ENCODE measurements around the gene NAALADL1. TPM values are rescaled to one million over a fixed set of nuclear protein-coding genes. Genes with fewer than 3 reads are reported as not detected.

Gene NAALADL1
- total RNA-seq, 1 experiment from 2014 or later = not detected

DNA sequence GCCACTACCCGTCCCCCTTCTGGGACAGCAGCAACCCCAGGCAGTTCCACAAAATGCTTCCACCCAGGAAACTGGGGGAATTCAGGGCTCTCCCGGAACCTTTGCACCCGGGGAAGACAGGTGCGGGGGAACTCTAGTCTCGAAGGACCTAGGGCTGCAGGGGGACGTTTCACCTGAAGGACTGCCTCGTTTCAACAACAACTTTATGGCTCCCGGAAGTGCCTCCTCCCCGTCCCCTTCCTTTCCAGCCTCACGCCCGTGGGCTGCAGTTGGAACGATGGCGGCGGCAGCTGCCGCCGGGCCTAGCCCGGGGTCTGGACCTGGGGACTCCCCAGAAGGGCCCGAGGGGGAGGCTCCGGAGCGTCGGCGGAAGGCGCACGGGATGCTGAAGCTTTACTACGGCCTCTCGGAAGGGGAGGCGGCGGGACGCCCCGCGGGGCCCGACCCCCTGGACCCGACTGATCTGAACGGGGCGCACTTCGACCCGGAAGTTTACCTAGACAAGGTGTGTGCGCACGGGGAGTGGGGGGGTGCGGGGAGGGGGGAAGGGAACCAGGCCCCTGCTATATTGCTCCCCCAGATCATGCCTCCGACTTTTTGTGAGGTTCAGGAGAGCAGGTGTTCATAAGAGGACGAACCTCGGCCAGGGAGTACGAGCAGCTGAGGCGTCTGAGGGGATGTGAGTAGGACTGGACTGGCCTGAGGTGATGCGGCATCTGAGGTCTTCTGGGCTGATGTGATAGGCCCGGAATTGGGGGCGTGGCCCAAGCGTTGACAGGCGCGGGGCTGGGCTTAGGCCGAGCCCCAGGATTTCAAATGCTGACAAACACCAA lies 37.8 kb upstream of the NAALADL1 start, which contains the start of gene VPS51 (continued):
- TF ChIP-seq, protein P1, sequence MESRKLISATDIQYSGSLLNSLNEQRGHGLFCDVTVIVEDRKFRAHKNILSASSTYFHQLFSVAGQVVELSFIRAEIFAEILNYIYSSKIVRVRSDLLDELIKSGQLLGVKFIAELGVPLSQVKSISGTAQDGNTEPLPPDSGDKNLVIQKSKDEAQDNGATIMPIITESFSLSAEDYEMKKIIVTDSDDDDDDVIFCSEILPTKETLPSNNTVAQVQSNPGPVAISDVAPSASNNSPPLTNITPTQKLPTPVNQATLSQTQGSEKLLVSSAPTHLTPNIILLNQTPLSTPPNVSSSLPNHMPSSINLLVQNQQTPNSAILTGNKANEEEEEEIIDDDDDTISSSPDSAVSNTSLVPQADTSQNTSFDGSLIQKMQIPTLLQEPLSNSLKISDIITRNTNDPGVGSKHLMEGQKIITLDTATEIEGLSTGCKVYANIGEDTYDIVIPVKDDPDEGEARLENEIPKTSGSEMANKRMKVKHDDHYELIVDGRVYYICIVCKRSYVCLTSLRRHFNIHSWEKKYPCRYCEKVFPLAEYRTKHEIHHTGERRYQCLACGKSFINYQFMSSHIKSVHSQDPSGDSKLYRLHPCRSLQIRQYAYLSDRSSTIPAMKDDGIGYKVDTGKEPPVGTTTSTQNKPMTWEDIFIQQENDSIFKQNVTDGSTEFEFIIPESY (IDR thresholded peaks at IDR 0.05; ENCODE audit: extremely low read depth, insufficient replicate concordance, low read length) = peak; percentile 50

DNA sequence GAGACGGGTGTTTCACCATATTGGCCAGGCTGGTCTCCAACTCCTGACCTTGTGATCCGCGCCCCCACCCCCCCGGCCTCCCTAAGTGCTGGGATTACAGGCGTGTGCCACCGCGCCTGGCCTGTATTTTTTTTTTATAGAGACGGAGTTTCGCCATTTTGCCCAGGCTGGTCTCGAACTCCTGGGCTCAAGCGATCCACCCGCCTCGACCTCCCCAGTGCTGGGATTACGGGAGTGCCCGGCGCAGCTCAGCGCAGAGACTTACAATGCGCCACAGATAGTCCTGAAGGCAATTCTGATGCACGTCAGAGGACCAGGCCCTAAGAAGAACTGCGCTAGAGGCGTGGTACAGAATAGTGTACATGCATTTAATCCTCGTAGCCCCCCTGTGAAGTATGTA lies 37.1 kb upstream of the NAALADL1 start:
- ChIA-PET CTCF (interaction anchor here (0.6 to 1.7 kb wide), 2 partner anchors 15 to 250 kb away, joined by 3 to 14 read pairs; no protein-coding TSS in a partner anchor), RAD21 (ENCODE audit: low non-redundant PET in 1 of 2, low total read pairs in 2 of 2, uncharacterized antibody in 2 of 2, unreplicated experiment in 2 of 2) (no interaction called here), POLR2A (interaction anchor here (1.0 to 3.2 kb wide), 2 partner anchors 15 to 16 kb away, joined by 3 to 21 read pairs; partner anchors contain the start of gene TM7SF2)
- peak overlapping the region; percentile 77 for H3K9ac ChIP-seq (ENCODE audit: low read length)
- H2AFZ ChIP-seq (ENCODE audit: low read depth, low read length, poor library complexity, severe bottlenecking) = no peak overlapping the region
- peak overlapping the region; percentile 88 for H3K4me2 ChIP-seq (ENCODE audit: low read length)
- no peaks in the 10 kb centered on the region for H3K9me3 ChIP-seq (ENCODE audit: control insufficient read depth in 1 of 2, insufficient read depth in 1 of 2, low read depth in 1 of 2, low read length in 2 of 2)
- peak overlapping the region; percentile 74 to 78 for H3K4me3 ChIP-seq (replicated peaks in 1 of 2; ENCODE audit: low read depth in 1 of 2, low read length in 2 of 2)
- ATAC-seq = no peak
- no peaks in the 10 kb centered on the region for H4K20me1 ChIP-seq (ENCODE audit: insufficient read depth)
- H3K27ac ChIP-seq (ENCODE audit: low read depth, low read length) = peak overlapping the region; percentile 63
- peaks cover 18% of the 10 kb centered on the region for H3K79me2 ChIP-seq (ENCODE audit: insufficient read depth, low read length)
- no peaks in the 10 kb centered on the region for H3K9me2 ChIP-seq (ENCODE audit: insufficient read depth)
- peaks cover 3 to 6% of the 10 kb centered on the region in 2 experiments; a peak in 2 of 4 replicates for H3K36me3 ChIP-seq (ENCODE audit: control insufficient read depth in 1 of 2, insufficient read depth in 2 of 2, low read length in 2 of 2)
- intact Hi-C loops (cut with micrococcal nuclease) = loop anchor here (5.0 kb wide), 1 partner anchor 83 kb away; the partner anchor contains the start of gene ARL2
- no peak for DNase-seq (ENCODE audit: low read depth, low spot score)
- BruUV-seq (replicated peaks) = no TSS peak
- H3K4me1 ChIP-seq (ENCODE audit: control insufficient read depth in 1 of 2, insufficient read depth in 2 of 2, low read length in 2 of 2) = peaks cover 3 to 12% of the 10 kb centered on the region in 2 experiments; a peak in 3 of 4 replicates
- no peaks in the 10 kb centered on the region for H3K27me3 ChIP-seq (ENCODE audit: insufficient read depth, low read length)
- TF ChIP-seq SP1 (IDR thresholded peaks at IDR 0.05; ENCODE audit: low read depth) (no peak), ZFX (IDR thresholded peaks at IDR 0.05) (no peak), EZH2phosphoT487 (IDR thresholded peaks at IDR 0.05; ENCODE audit: borderline replicate concordance) (no peak), EGR1 (IDR thresholded peaks at IDR 0.05; ENCODE audit: low read depth) (no peak), TCF7L2 (IDR thresholded peaks at IDR 0.05; ENCODE audit: borderline replicate concordance, extremely low read depth, insufficient read depth, insufficient read length) (no peak), EZH2 (IDR thresholded peaks at IDR 0.05) (no peak), FOSL1 (IDR thresholded peaks at IDR 0.05; ENCODE audit: low read depth) (no peak), SRF (IDR thresholded peaks at IDR 0.05; ENCODE audit: low read depth) (no peak), POLR2A (IDR thresholded peaks at IDR 0.05; ENCODE audit: borderline replicate concordance, extremely low read depth, insufficient read depth, insufficient read length) (no peak), CBX3 (IDR thresholded peaks at IDR 0.05; ENCODE audit: low read depth) (no peak), RAD21 (IDR thresholded peaks at IDR 0.05; ENCODE audit: low read depth) (no peak), POLR2AphosphoS5 (IDR thresholded peaks at IDR 0.05; ENCODE audit: low read depth, low read length) (no peak)
- TF ChIP-seq, protein P2, sequence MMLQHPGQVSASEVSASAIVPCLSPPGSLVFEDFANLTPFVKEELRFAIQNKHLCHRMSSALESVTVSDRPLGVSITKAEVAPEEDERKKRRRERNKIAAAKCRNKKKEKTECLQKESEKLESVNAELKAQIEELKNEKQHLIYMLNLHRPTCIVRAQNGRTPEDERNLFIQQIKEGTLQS (IDR thresholded peaks at IDR 0.05) = no peak
- TF ChIP-seq, protein P3, sequence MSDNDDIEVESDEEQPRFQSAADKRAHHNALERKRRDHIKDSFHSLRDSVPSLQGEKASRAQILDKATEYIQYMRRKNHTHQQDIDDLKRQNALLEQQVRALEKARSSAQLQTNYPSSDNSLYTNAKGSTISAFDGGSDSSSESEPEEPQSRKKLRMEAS (IDR thresholded peaks at IDR 0.05) = no peak
- TF ChIP-seq, protein P4, sequence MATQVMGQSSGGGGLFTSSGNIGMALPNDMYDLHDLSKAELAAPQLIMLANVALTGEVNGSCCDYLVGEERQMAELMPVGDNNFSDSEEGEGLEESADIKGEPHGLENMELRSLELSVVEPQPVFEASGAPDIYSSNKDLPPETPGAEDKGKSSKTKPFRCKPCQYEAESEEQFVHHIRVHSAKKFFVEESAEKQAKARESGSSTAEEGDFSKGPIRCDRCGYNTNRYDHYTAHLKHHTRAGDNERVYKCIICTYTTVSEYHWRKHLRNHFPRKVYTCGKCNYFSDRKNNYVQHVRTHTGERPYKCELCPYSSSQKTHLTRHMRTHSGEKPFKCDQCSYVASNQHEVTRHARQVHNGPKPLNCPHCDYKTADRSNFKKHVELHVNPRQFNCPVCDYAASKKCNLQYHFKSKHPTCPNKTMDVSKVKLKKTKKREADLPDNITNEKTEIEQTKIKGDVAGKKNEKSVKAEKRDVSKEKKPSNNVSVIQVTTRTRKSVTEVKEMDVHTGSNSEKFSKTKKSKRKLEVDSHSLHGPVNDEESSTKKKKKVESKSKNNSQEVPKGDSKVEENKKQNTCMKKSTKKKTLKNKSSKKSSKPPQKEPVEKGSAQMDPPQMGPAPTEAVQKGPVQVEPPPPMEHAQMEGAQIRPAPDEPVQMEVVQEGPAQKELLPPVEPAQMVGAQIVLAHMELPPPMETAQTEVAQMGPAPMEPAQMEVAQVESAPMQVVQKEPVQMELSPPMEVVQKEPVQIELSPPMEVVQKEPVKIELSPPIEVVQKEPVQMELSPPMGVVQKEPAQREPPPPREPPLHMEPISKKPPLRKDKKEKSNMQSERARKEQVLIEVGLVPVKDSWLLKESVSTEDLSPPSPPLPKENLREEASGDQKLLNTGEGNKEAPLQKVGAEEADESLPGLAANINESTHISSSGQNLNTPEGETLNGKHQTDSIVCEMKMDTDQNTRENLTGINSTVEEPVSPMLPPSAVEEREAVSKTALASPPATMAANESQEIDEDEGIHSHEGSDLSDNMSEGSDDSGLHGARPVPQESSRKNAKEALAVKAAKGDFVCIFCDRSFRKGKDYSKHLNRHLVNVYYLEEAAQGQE (IDR thresholded peaks at IDR 0.05; ENCODE audit: low read depth) = no peak
- TF ChIP-seq, protein P1 (IDR thresholded peaks at IDR 0.05; ENCODE audit: extremely low read depth, insufficient replicate concordance, low read length) = no peak
